H9 (cell line): ENCODE measurements around the gene CLCN3. TPM values are rescaled to one million over a fixed set of nuclear protein-coding genes. Genes with fewer than 3 reads are reported as not detected.

Source experiments
- DNase-seq: peaks from one replicate; pipeline ENCODE4 v3.0.0-alpha.2; 2017
- H2AFZ ChIP-seq: one replicate; pipeline ENCODE4 v1.6.1; 2013; ENCODE audit warnings: mild to moderate bottlenecking, low read length, control low read depth, moderate library complexity
- H2AK5ac ChIP-seq: 2 replicates; pipeline ENCODE4 v1.6.1; 2013; ENCODE audit warnings: low read length, control low read depth, mixed read lengths; ENCODE audit not compliant: insufficient read length
- H2BK120ac ChIP-seq: one replicate; pipeline ENCODE4 v1.6.1; 2013; ENCODE audit warnings: low read depth, mild to moderate bottlenecking, low read length, control low read depth, inconsistent platforms; ENCODE audit not compliant: poor library complexity, severe bottlenecking
- H2BK12ac ChIP-seq: 2 replicates; pipeline ENCODE4 v1.6.1; 2013; ENCODE audit warnings: low read length, control low read depth, mixed read lengths, low read depth; ENCODE audit not compliant: insufficient read length
- H2BK15ac ChIP-seq: 2 replicates; pipeline ENCODE4 v1.6.1; 2013; ENCODE audit warnings: low read depth, low read length, control low read depth
- H2BK20ac ChIP-seq: one replicate; pipeline ENCODE4 v1.6.1; 2013; ENCODE audit warnings: low read depth, mild to moderate bottlenecking, low read length, control low read depth, inconsistent platforms; ENCODE audit not compliant: poor library complexity, severe bottlenecking
- H2BK5ac ChIP-seq: 2 replicates; pipeline ENCODE4 v1.6.1; 2013; ENCODE audit warnings: low read length, control low read depth, mixed read lengths; ENCODE audit not compliant: insufficient read length
- H3K14ac ChIP-seq: 2 replicates; pipeline ENCODE4 v1.6.1; 2013; ENCODE audit warnings: low read length, control low read depth; ENCODE audit not compliant: insufficient read depth
- H3K18ac ChIP-seq: 2 replicates; pipeline ENCODE4 v1.6.1; 2013; ENCODE audit warnings: low read depth, mild to moderate bottlenecking, mixed read lengths, low read length, control low read depth; ENCODE audit not compliant: insufficient read length
- H3K23ac ChIP-seq: 2 replicates; pipeline ENCODE4 v1.6.1; 2013; ENCODE audit warnings: low read length, control low read depth, mixed read lengths, low read depth; ENCODE audit not compliant: insufficient read length
- H3K23me2 ChIP-seq: 2 replicates; pipeline ENCODE4 v1.6.1; 2013; ENCODE audit warnings: low read depth, mild to moderate bottlenecking, mixed read lengths, low read length, control low read depth; ENCODE audit not compliant: insufficient read length, poor library complexity, severe bottlenecking
- H3K27ac ChIP-seq: 2 replicates; pipeline ENCODE4 v1.5.1; 2013; ENCODE audit warnings: low read length, control low read depth, mixed read lengths, low read depth; ENCODE audit not compliant: insufficient read length
- H3K27me3 ChIP-seq: 2 replicates; pipeline ENCODE4 v1.6.1; 2013; ENCODE audit warnings: low read length, control low read depth, inconsistent platforms; ENCODE audit not compliant: insufficient read depth
- H3K4ac ChIP-seq: 2 replicates; pipeline ENCODE4 v1.6.1; 2013; ENCODE audit warnings: low read depth, mild to moderate bottlenecking, control low read depth, inconsistent platforms, low read length, moderate library complexity
- H3K4me1 ChIP-seq: 2 replicates; pipeline ENCODE4 v1.6.1; 2013; ENCODE audit warnings: low read length, control low read depth, inconsistent platforms; ENCODE audit not compliant: insufficient read depth
- H3K4me2 ChIP-seq: 2 replicates; pipeline ENCODE4 v1.6.1; 2013; ENCODE audit warnings: low read length, control low read depth, mixed read lengths; ENCODE audit not compliant: insufficient read length, insufficient read depth
- H3K56ac ChIP-seq: 2 replicates; pipeline ENCODE4 v1.6.1; 2013; ENCODE audit warnings: low read depth, mild to moderate bottlenecking, mixed read lengths, low read length, control low read depth; ENCODE audit not compliant: insufficient read length
- H3K79me1 ChIP-seq: 2 replicates; pipeline ENCODE4 v1.6.1; 2013; ENCODE audit warnings: low read depth, mild to moderate bottlenecking, moderate library complexity, low read length, control low read depth, inconsistent platforms; ENCODE audit not compliant: insufficient read depth, poor library complexity, severe bottlenecking
- H3K79me2 ChIP-seq: 2 replicates; pipeline ENCODE4 v1.6.1; 2013; ENCODE audit warnings: low read length, control low read depth, inconsistent platforms; ENCODE audit not compliant: insufficient read depth
- H3K9ac ChIP-seq: 2 replicates; pipeline ENCODE4 v1.6.1; 2013; ENCODE audit warnings: low read length, control low read depth, mixed read lengths; ENCODE audit not compliant: insufficient read length; ENCODE audit errors: extremely low read depth
- H3K9me3 ChIP-seq: one replicate; pipeline ENCODE4 v1.6.1; 2013; ENCODE audit warnings: low read depth, low read length, inconsistent platforms; ENCODE audit not compliant: control insufficient read depth
- H3T11ph ChIP-seq: one replicate; pipeline ENCODE4 v1.6.1; 2013; ENCODE audit warnings: mild to moderate bottlenecking, low read length, control low read depth, inconsistent platforms
- H4K20me1 ChIP-seq: one replicate; pipeline ENCODE4 v1.6.1; 2013; ENCODE audit not compliant: control insufficient read depth, insufficient read length, insufficient read depth
- H4K5ac ChIP-seq: 2 replicates; pipeline ENCODE4 v1.6.1; 2013; ENCODE audit warnings: low read depth, mild to moderate bottlenecking, mixed read lengths, low read length, control low read depth; ENCODE audit not compliant: insufficient read length
- H4K8ac ChIP-seq: replicated peaks from 2 replicates; pipeline ENCODE4 v1.6.1; 2013; ENCODE audit warnings: low read length, control low read depth, mixed read lengths, low read depth; ENCODE audit not compliant: insufficient read length
- H4K91ac ChIP-seq: 2 replicates; pipeline ENCODE4 v1.6.1; 2013; ENCODE audit warnings: low read depth, mild to moderate bottlenecking, moderate library complexity, mixed read lengths, low read length, control low read depth; ENCODE audit not compliant: insufficient read length
- H3K27ac Mint-ChIP-seq, 3 experiments: 2 replicates in 2 of 3; 3 replicates in 1 of 3; pipeline ENCODE4 v1.8.0; 2020 to 2021; ENCODE audit warnings: mixed read lengths in 3 of 3, mild to moderate bottlenecking in 1 of 3, moderate library complexity in 1 of 3
- H3K27me3 Mint-ChIP-seq: 2 replicates; pipeline ENCODE4 v1.8.0; 2021; ENCODE audit warnings: low read depth, mild to moderate bottlenecking, moderate library complexity, mixed read lengths
- H3K36me3 Mint-ChIP-seq, 3 experiments: 2 replicates in 2 of 3; 3 replicates in 1 of 3; pipeline ENCODE4 v1.8.0; 2020 to 2021; ENCODE audit warnings: low read depth in 3 of 3, mixed read lengths in 3 of 3; ENCODE audit not compliant: insufficient read depth in 1 of 3
- H3K4me1 Mint-ChIP-seq, 2 experiments: 2 replicates each; pipeline ENCODE4 v1.8.0; 2020; ENCODE audit warnings: mixed read lengths in 2 of 2
- H3K4me3 Mint-ChIP-seq, 2 experiments: 2 replicates in 1 of 2; 3 replicates in 1 of 2; pipeline ENCODE4 v1.8.0; 2020 to 2021; ENCODE audit warnings: mild to moderate bottlenecking in 2 of 2, mixed read lengths in 2 of 2, moderate library complexity in 1 of 2
- H3K9me3 Mint-ChIP-seq, 2 experiments: 2 replicates in 1 of 2; 3 replicates in 1 of 2; pipeline ENCODE4 v1.8.0; 2020; ENCODE audit warnings: mild to moderate bottlenecking in 2 of 2, mixed read lengths in 2 of 2, moderate library complexity in 1 of 2
- WGBS: extraction: QIAGEN DNeasy Blood & Tissue Kit; methylation state at CpG from one replicate; pipeline ENCODE4 v1.1.7; 2013; ENCODE audit warnings: missing lambda C conversion rate, low lambda C conversion rate, mixed read lengths; ENCODE audit not compliant: insufficient read length; ENCODE audit errors: extremely low coverage; 5-methylcytosine and 5-hydroxymethylcytosine counted together
- total RNA-seq: library from RNA; stranded (reverse); gene quantifications from 2 replicates; pipeline ENCODE4 v1.2.1, GENCODE V29; 2021
- TF ChIP-seq, protein P1 (sequence below): fragments of 200-600 bp; sonication (generic); conservative IDR thresholded peaks from 3 replicates; pipeline ENCODE4 v1.8.0; 2021; ENCODE audit warnings: antibody characterized with exemption, mild to moderate bottlenecking

The CLCN3 gene
- total RNA-seq, 1 experiment from 2014 or later, result 25.7 TPM

DNA sequence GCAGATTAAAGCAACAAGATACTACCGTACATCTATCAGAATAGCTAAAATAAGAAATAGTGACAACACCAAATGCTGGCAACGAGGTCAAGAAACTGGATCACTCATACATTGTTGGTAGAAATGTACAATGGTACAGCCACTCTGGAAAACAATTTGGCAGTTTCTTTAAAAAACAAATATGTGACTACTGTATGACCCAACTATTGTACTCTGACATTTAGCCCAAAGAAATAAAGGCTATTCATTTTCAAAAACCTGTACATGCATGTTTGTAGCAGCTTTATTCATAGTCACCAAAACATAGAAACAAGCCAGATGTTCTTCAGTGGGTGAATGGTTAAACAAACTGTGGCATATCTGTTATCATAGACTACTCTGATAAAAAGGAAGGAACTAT is 8.2 kb downstream of the CLCN3 start:
- Histone ChIP-seq H4K8ac (no peak overlapping the region), H4K91ac (no peak overlapping the region), H2BK15ac (no peak overlapping the region), H3K4me1 (no peaks in the 10 kb centered on the region), H4K5ac (no peak overlapping the region), H3K79me1 (no peaks in the 10 kb centered on the region), H2AK5ac (no peak overlapping the region), H3K27ac (no peak overlapping the region), H3T11ph (no peak overlapping the region), H2BK12ac (no peak overlapping the region), H2BK5ac (no peak overlapping the region), H2BK20ac (no peak overlapping the region), H3K23me2 (no peaks in the 10 kb centered on the region), H3K27me3 (no peaks in the 10 kb centered on the region), H3K4ac (no peak overlapping the region), H3K23ac (no peak overlapping the region), H3K79me2 (peaks cover 10% of the 10 kb centered on the region; the same call in 1 of the 2 replicates), H3K56ac (no peak overlapping the region), H2AFZ (no peak overlapping the region), H3K14ac (no peak overlapping the region), H3K9me3 (no peaks in the 10 kb centered on the region), H2BK120ac (no peak overlapping the region), H3K18ac (no peak overlapping the region), H3K9ac (no peak overlapping the region), H3K4me2 (no peak overlapping the region), H4K20me1 (no peaks in the 10 kb centered on the region)
- Mint-ChIP-seq H3K27ac (no peak overlapping the region), H3K9me3 (no peaks in the 10 kb centered on the region), H3K4me3 (no peak overlapping the region), H3K4me1 (no peaks in the 10 kb centered on the region), H3K36me3 (peaks cover 2 to 4% (median 2%) of the 10 kb centered on the region in 3 experiments; a peak in 1 of 7 replicates), H3K27me3 (no peaks in the 10 kb centered on the region)
- TF ChIP-seq, protein P1, sequence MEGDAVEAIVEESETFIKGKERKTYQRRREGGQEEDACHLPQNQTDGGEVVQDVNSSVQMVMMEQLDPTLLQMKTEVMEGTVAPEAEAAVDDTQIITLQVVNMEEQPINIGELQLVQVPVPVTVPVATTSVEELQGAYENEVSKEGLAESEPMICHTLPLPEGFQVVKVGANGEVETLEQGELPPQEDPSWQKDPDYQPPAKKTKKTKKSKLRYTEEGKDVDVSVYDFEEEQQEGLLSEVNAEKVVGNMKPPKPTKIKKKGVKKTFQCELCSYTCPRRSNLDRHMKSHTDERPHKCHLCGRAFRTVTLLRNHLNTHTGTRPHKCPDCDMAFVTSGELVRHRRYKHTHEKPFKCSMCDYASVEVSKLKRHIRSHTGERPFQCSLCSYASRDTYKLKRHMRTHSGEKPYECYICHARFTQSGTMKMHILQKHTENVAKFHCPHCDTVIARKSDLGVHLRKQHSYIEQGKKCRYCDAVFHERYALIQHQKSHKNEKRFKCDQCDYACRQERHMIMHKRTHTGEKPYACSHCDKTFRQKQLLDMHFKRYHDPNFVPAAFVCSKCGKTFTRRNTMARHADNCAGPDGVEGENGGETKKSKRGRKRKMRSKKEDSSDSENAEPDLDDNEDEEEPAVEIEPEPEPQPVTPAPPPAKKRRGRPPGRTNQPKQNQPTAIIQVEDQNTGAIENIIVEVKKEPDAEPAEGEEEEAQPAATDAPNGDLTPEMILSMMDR, result no peak
- WGBS, result no CpG with 5 or more reads among the region's 2 CpGs
- DNase-seq, result no peak
